GM23338 (cell line): ENCODE measurements around the gene ABHD12.

ENCODE experiments used
- CREB1 ChIP-seq: fragments of 250-450 bp; sonication (Bioruptor Pico); IDR thresholded peaks from 2 replicates; pipeline ENCODE4 v1.5.0; 2020; ENCODE audit warnings: low read depth, mild to moderate bottlenecking, moderate library complexity
- CTCF ChIP-seq, 2 experiments: fragments of 200-600 bp in 1 of 2; sonication (generic) in 1 of 2; conservative IDR thresholded peaks; 2 replicates each; pipeline versions ENCODE4 v1.5.1 to v1.6.1; 2016 to 2017; ENCODE audit warnings: antibody characterized with exemption in 2 of 2, low read depth in 2 of 2, mild to moderate bottlenecking in 2 of 2, moderate library complexity in 1 of 2
- ETS1 ChIP-seq: IDR thresholded peaks from 2 replicates; pipeline ENCODE4 v1.6.1; 2016; ENCODE audit warnings: antibody characterized with exemption
- EZH2 ChIP-seq: fragments of 200-600 bp; sonication (generic); IDR thresholded peaks from one replicate; pipeline ENCODE4 v1.8.0; 2017; ENCODE audit warnings: antibody characterized with exemption, mild to moderate bottlenecking, low read depth; ENCODE audit not compliant: unreplicated experiment
- EZH2phosphoT487 ChIP-seq: fragments of 200-600 bp; sonication (generic); IDR thresholded peaks from one replicate; pipeline ENCODE4 v1.8.1; 2018; ENCODE audit warnings: antibody characterized with exemption; ENCODE audit not compliant: unreplicated experiment
- POLR2AphosphoS5 ChIP-seq: IDR thresholded peaks from 2 replicates; pipeline ENCODE4 v1.6.1; 2016; ENCODE audit warnings: antibody characterized with exemption, low read depth
- REST ChIP-seq: IDR thresholded peaks from one replicate; pipeline ENCODE4 v1.6.1; 2018; ENCODE audit warnings: antibody characterized with exemption; ENCODE audit not compliant: unreplicated experiment

GRCh38 chr20:25250508-25250907 is 140.1 kb downstream of the ABHD12 start:
- TF ChIP-seq CTCF (conservative IDR thresholded peaks at IDR 0.05; ENCODE audit: low read depth in 2 of 2) (no peak), EZH2phosphoT487 (no peak), REST (no peak), CREB1 (no peak), EZH2 (no peak), POLR2AphosphoS5 (no peak), ETS1 (no peak)
